ENCODE measurements around the gene GPC6.

GPC6 gene

GRCh38 chr13:93222976-93223375 lies 3.6 kb upstream of the GPC6 start:
- H3K4me3 ChIP-seq (ENCODE audit: low read depth, low read length), result no peak overlapping the region
- TF ChIP-seq, protein P1, sequence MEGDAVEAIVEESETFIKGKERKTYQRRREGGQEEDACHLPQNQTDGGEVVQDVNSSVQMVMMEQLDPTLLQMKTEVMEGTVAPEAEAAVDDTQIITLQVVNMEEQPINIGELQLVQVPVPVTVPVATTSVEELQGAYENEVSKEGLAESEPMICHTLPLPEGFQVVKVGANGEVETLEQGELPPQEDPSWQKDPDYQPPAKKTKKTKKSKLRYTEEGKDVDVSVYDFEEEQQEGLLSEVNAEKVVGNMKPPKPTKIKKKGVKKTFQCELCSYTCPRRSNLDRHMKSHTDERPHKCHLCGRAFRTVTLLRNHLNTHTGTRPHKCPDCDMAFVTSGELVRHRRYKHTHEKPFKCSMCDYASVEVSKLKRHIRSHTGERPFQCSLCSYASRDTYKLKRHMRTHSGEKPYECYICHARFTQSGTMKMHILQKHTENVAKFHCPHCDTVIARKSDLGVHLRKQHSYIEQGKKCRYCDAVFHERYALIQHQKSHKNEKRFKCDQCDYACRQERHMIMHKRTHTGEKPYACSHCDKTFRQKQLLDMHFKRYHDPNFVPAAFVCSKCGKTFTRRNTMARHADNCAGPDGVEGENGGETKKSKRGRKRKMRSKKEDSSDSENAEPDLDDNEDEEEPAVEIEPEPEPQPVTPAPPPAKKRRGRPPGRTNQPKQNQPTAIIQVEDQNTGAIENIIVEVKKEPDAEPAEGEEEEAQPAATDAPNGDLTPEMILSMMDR (IDR thresholded peaks at IDR 0.05; ENCODE audit: low read depth, low read length), result no peak

DNA sequence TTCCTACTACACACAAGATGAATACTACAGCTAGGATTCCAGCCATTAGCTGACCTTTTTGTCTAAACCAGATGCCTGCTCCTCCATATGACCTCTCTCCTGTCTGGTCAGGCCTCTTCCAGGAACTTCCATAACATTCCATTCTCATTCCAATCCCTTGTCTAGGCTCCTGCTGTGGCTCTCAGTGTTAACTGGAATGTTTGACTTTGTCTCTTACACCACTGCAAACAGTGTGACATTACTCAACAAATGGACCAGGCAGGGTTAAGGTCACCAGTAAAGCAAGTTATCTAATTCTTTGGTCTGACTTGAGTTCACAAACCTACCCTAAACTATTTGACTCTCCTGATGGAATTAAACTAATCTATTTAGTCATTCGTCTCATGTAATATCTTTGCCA lies 2.1 kb upstream of the GPC6 start:
- no peak overlapping the region for H3K4me3 ChIP-seq (ENCODE audit: low read depth, low read length)
- TF ChIP-seq, protein P1 (IDR thresholded peaks at IDR 0.05; ENCODE audit: low read depth, low read length), result no peak

DNA sequence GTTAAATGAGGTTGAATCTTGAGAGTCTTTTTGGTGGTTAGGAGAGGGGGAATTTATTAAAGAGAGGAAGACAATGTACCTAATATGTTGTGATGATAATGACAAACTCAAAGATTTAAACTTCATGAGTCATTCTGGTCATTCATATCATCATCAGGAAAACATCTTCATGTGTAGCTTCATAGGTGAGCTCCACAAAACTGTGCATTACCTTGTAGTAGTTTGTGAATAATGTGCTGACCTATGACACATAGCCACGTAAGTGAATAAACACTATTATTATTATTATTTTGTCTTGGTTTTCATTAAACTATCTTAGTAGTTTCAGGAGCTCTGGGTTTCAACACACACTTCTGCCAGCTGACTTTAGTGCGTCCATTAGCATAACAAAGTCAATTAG lies 997 bp upstream of the GPC6 start:
- no peak overlapping the region for H3K4me3 ChIP-seq (ENCODE audit: low read depth, low read length)
- TF ChIP-seq, protein P1 (IDR thresholded peaks at IDR 0.05; ENCODE audit: low read depth, low read length), result no peak

- TF ChIP-seq, protein P1 (IDR thresholded peaks at IDR 0.05; ENCODE audit: low read depth, low read length), result no peak
- peak overlapping the region; percentile 78 for H3K4me3 ChIP-seq (ENCODE audit: low read depth, low read length)
Observed at GRCh38 chr13:93226065-93226622, 463 bp upstream of the GPC6 start.

DNA sequence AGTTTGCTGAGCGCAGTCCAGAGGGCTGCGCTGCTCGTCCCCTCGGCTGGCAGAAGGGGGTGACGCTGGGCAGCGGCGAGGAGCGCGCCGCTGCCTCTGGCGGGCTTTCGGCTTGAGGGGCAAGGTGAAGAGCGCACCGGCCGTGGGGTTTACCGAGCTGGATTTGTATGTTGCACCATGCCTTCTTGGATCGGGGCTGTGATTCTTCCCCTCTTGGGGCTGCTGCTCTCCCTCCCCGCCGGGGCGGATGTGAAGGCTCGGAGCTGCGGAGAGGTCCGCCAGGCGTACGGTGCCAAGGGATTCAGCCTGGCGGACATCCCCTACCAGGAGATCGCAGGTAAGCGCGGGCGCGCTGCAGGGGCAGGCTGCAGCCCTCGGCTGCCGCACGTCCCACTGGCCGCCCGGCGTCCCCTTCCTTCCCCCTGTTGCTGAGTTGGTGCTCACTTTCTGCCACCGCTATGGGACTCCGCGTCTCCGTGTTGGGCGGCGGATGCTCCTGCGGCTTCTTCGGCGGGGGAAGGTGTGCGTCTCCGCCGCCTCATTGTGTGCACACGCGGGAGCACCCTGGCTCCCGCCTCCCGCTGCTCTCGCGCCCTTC lies 772 bp downstream of the GPC6 start:
- peak overlapping the region; percentile 78 for H3K4me3 ChIP-seq (ENCODE audit: low read depth, low read length)
- TF ChIP-seq, protein P1 (IDR thresholded peaks at IDR 0.05; ENCODE audit: low read depth, low read length), result no peak

DNA sequence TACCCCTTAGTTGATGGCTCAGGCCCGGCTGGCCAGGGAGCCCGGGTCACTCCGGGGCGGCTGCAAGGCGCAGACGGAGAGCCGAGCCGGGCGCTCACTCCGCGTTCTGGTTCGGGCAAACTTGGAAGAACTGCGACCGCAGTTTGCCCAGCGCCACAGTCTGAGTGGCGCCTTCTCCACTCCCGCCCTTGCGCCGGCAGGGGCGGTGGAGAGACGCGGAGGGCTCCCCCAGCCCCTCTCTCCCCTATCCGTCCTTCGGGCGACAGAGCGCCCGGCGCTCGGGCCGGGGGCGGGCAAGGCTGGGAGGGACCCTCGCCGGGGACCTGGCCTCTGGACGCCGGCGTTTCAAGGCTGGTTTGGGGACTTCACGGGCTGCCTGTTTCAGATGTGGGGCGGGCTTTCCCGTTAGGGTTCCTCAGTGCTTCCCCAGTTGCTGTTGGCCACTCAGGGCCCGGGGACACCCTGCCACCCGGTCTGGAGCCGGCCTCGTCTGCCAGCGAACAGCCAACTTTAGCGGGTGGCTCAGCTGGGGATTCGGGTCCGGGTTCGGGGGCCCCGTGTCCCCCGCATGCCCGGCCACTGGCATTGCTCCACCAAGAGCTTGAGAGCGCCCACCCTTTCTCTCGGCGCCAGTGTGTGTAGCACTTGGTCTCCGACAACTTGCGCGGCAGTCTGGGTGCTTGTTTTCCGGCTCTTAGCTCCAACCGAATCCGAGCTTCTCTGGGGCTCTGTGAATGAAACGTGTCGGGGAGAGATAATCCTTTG lies 1.5 kb downstream of the GPC6 start:
- TF ChIP-seq, protein P1 (IDR thresholded peaks at IDR 0.05; ENCODE audit: low read depth, low read length), result peak; percentile 42
- H3K4me3 ChIP-seq (ENCODE audit: low read depth, low read length), result peak overlapping the region; percentile 78

GRCh38 chr13:93228643-93228937 lies 2.0 kb downstream of the GPC6 start:
- TF ChIP-seq, protein P1 (IDR thresholded peaks at IDR 0.05; ENCODE audit: low read depth, low read length), result no peak
- peak overlapping the region; percentile 78 for H3K4me3 ChIP-seq (ENCODE audit: low read depth, low read length)

All from WI38 (cell line).